Measurements from ENCODE around the gene SORD.

- TF ChIP-seq CTCF (IDR thresholded peaks at IDR 0.05 in 2 of 3, conservative IDR thresholded peaks at IDR 0.05 in 1 of 3; ENCODE audit: insufficient read depth in 2 of 3, low read depth in 1 of 3, low read length in 3 of 3), result no peak
- TF ChIP-seq POLR2AphosphoS5 (IDR thresholded peaks at IDR 0.05; ENCODE audit: control insufficient read depth, insufficient read depth, low read depth, low read length), result no peak
- no peak for TF ChIP-seq JUNB (CRISPR knock-in tag; conservative IDR thresholded peaks at IDR 0.05)
- no peak for TF ChIP-seq MAX (CRISPR knock-in tag; IDR thresholded peaks at IDR 0.05)
- TF ChIP-seq ZKSCAN1 (IDR thresholded peaks at IDR 0.05; ENCODE audit: low read depth, low read length), result no peak
- TF ChIP-seq TCF7L2 (IDR thresholded peaks at IDR 0.05; ENCODE audit: low read depth, low read length), result no peak
- no peak for TF ChIP-seq ARID4B (CRISPR knock-in tag; IDR thresholded peaks at IDR 0.05)
- no peak for TF ChIP-seq NFRKB (IDR thresholded peaks at IDR 0.05; ENCODE audit: low read depth)
- TF ChIP-seq SNRNP70 (optimal IDR thresholded peaks at IDR 0.05; ENCODE audit: low read depth, low read length), result no peak
- no peak for TF ChIP-seq ZBTB11 (CRISPR knock-in tag; IDR thresholded peaks at IDR 0.05)
- no peak for TF ChIP-seq MGA (IDR thresholded peaks at IDR 0.05)
- TF ChIP-seq NUFIP1 (IDR thresholded peaks at IDR 0.05; ENCODE audit: partially characterized antibody), result no peak
Observed at GRCh38 chr15:45037936-45038335, 14.9 kb downstream of the SORD start.

All from K562 (cell line).